Pancreas (tissue), 10 donors: Measurements from ENCODE around the gene ZNF275. TPM values are rescaled to one million over a fixed set of nuclear protein-coding genes. Genes with fewer than 3 reads are reported as not detected.

Experiments used
- ATAC-seq, 4 donors: fragments of 200-7000 bp; cut with Tn5 transposase; one replicate each; pipeline versions ENCODE4 v1.8.0 to v1.9.1; 2020; ENCODE audit warnings: mild to moderate bottlenecking in 4 of 4, moderate library complexity in 4 of 4
- DNase-seq, 6 donors: peaks; one replicate each; pipeline ENCODE4 v3.0.0-alpha.2; 2020
- FAIRE-seq: peaks from 2 replicates; lab custom pipeline; 2012; peaks lifted over from hg19 to GRCh38; lab: Jason Lieb, UNC
- H3K27ac ChIP-seq, 4 donors: fragments of 200-600 bp; sonication (generic); 1 replicate in 3 of 4; 2 replicates in 1 of 4; pipeline versions ENCODE4 v1.5.0 to v1.8.0; 2020
- H3K27me3 ChIP-seq, 4 donors: fragments of 200-600 bp; one replicate each; pipeline ENCODE4 v1.8.0; 2021
- H3K36me3 ChIP-seq, 3 donors: fragments of 200-600 bp; sonication (generic) in 1 of 3; one replicate each; pipeline versions ENCODE4 v1.5.0 to v1.8.0; 2020 to 2021
- H3K4me1 ChIP-seq, 3 donors: fragments of 200-600 bp; one replicate each; pipeline ENCODE4 v1.8.0; 2021
- H3K4me3 ChIP-seq, 4 donors: fragments of 200-600 bp; sonication (generic) in 2 of 4; one replicate each; pipeline versions ENCODE4 v1.5.0 to v1.8.0; 2020 to 2021
- H3K9me3 ChIP-seq, 4 donors: fragments of 200-600 bp; one replicate each; pipeline ENCODE4 v1.8.0; 2021
- WGBS, 2 donors: extraction: QIAGEN DNeasy Blood & Tissue Kit; methylation state at CpG; one replicate each; pipeline ENCODE4 v1.1.7; 2013; 5-methylcytosine and 5-hydroxymethylcytosine counted together
- intact Hi-C, 3 donors: fragments of 100-400 bp; cut with DNase I; formaldehyde crosslinking; loops; one replicate each; pipeline versions ENCODE4 v1.11.1 to v1.14.2; 2022
- polyA plus RNA-seq, 2 donors: library from polyadenylated mRNA; stranded (reverse); fragments of 200-250 nt; gene quantifications; one replicate each; pipeline ENCODE4 v1.2.3, GENCODE V29; 2013
- total RNA-seq, 6 donors: library from RNA; stranded (reverse); fragmentation: NEBNext Ultra II Directional in 4 of 6; extraction: Animal tissue kit (Norgen Biotek cat#: 25700) in 4 of 6; gene quantifications; one replicate each; pipeline versions ENCODE4 v1.2.1 to v1.2.4, GENCODE V29; 2021 to 2023
- TF ChIP-seq, protein P1 (sequence below), 4 donors: fragments of 200-600 bp; sonication (generic) in 3 of 4; IDR thresholded peaks; one replicate each; pipeline versions ENCODE4 v1.5.0 to v1.8.0; 2021; ENCODE audit warnings: antibody characterized with exemption in 4 of 4
- donor health status: healthy with polysubstance abuse.
- donor health status: DM: no; HTN: no; CAD: no; lungs with moderate emphysema.
- donor health status: DM: no; HTN: no; CAD: no.
- donor health status: control.
- donor health status: control.
- donor health status: Bipolar disorder and iron deficiency.
- donor health status: DM: yes; HTN: yes; CAD: no.
- donor health status: DM: no; HTN: no; CAD: no.
- donor health status: DM: no; HTN: no; CAD: no.
- donor health status: DM: yes; HTN: yes; CAD: no.

ZNF275 gene
- total and polyA plus RNA-seq, 8 donors = 3.7 to 9.9 (median 6.3) TPM

- no peaks in the 10 kb centered on the region for H3K4me1 ChIP-seq
- 64 to 69% methylated on average over 3 of the region's 3 CpGs for WGBS, 2 donors
- DNase-seq (no peak), ATAC-seq (no peak), FAIRE-seq (no peak)
- TF ChIP-seq, protein P1, sequence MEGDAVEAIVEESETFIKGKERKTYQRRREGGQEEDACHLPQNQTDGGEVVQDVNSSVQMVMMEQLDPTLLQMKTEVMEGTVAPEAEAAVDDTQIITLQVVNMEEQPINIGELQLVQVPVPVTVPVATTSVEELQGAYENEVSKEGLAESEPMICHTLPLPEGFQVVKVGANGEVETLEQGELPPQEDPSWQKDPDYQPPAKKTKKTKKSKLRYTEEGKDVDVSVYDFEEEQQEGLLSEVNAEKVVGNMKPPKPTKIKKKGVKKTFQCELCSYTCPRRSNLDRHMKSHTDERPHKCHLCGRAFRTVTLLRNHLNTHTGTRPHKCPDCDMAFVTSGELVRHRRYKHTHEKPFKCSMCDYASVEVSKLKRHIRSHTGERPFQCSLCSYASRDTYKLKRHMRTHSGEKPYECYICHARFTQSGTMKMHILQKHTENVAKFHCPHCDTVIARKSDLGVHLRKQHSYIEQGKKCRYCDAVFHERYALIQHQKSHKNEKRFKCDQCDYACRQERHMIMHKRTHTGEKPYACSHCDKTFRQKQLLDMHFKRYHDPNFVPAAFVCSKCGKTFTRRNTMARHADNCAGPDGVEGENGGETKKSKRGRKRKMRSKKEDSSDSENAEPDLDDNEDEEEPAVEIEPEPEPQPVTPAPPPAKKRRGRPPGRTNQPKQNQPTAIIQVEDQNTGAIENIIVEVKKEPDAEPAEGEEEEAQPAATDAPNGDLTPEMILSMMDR (IDR thresholded peaks at IDR 0.05) = no peak
- intact Hi-C loops = no loop called here
- H3K9me3 ChIP-seq = no peaks in the 10 kb centered on the region
- no peak overlapping the region for H3K27ac ChIP-seq
- no peak overlapping the region for H3K4me3 ChIP-seq
- H3K27me3 ChIP-seq = peaks cover 0 to 10% (median 0%) of the 10 kb centered on the region in 4 donors
- H3K36me3 ChIP-seq = no peaks in the 10 kb centered on the region
Observed at GRCh38 chrX:153301746-153302145, 32.2 kb upstream of the ZNF275 start.

DNA sequence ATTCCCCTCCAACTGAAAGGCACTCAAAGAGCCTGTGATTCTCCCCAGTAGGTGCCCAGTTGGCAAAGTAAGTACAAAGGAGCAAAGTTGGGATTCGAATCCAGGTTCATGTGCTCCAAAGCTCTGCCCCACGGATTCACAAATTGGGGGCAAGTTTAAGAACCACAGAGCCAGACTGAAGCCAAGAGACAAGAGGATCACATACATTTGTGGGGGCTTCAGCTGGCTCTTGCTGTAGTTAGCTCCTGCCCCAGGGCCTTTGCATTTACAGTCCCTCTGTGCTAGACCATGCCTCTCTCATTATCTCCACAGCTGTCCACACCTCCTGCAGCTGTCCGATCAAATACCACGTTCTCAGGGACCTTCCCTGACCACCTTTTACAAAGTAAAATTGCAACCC lies 31.2 kb upstream of the ZNF275 start:
- no peak overlapping the region for H3K27ac ChIP-seq

GRCh38 chrX:153303276-153304262 lies 30.4 kb upstream of the ZNF275 start:
- H3K4me1 ChIP-seq = no peaks in the 10 kb centered on the region
- ATAC-seq (no peak), FAIRE-seq (no peak)

More for the DNA sequence above, 31.2 kb upstream of the ZNF275 start:
- no peak for DNase-seq
- no peaks in the 10 kb centered on the region for H3K4me1 ChIP-seq
- H3K4me3 ChIP-seq = no peak overlapping the region
- TF ChIP-seq, protein P1 (IDR thresholded peaks at IDR 0.05) = no peak
- no peaks in the 10 kb centered on the region for H3K9me3 ChIP-seq
- intact Hi-C loops = no loop called here
- FAIRE-seq = no peak
- ATAC-seq = no peak
- WGBS, 2 donors = 59 to 68% methylated on average over 4 of the region's 4 CpGs
- peaks cover 0 to 10% (median 0%) of the 10 kb centered on the region in 4 donors for H3K27me3 ChIP-seq
- no peaks in the 10 kb centered on the region for H3K36me3 ChIP-seq

DNA sequence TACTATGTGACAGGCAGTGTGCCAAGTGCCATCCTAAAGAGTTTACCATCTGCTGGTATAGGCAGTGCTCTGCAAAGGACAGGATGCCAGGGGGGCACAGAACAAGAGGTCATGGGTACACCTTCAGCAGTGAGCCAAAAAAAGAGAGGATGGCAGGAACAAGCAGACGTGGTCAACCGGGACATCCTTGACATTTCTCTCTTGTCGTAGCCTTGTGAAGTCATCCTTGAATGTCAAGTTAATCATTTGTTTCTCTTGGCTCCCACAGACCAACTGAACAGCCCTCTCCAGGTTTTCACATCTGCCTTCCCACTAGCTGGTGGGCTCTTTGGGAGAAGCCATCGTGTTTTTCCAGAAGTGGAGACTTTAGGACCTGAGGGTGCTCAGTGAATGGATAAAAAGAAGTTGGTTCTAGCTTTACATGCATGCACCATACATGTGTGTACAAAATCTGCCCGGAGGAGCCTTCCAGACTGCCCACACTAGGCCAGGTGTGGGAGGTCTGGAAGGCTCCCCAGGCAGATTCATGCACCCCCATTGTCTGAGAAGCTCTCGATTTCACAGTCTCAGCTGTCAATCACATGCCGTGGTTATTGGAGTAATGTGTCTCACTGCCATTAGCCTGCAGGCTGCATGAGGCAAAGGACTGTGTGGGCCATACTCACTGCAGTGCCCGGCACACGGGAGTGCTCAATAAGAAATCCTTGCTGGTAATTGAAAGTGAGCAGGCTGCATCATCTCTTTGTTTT lies 28.8 kb upstream of the ZNF275 start:
- H3K27me3 ChIP-seq = peaks cover 0 to 10% (median 0%) of the 10 kb centered on the region in 4 donors
- TF ChIP-seq, protein P1 (IDR thresholded peaks at IDR 0.05) = no peak
- ATAC-seq = no peak
- intact Hi-C loops = no loop called here
- no peaks in the 10 kb centered on the region for H3K4me1 ChIP-seq
- 50 to 59% methylated on average over 9 of the region's 9 CpGs for whole genome bisulfite sequencing, 2 donors
- no peak overlapping the region for H3K27ac ChIP-seq
- FAIRE-seq = no peak
- DNase-seq = no peak
- H3K4me3 ChIP-seq = no peak overlapping the region
- no peaks in the 10 kb centered on the region for H3K36me3 ChIP-seq
- H3K9me3 ChIP-seq = no peaks in the 10 kb centered on the region

More at GRCh38 chrX:153303276-153304262, 30.4 kb upstream of the ZNF275 start:
- no peak overlapping the region for H3K4me3 ChIP-seq
- WGBS, 2 donors = 58 to 65% methylated on average over 12 of the region's 12 CpGs
- no peaks in the 10 kb centered on the region for H3K36me3 ChIP-seq
- TF ChIP-seq, protein P1 (IDR thresholded peaks at IDR 0.05) = no peak
- intact Hi-C loops = no loop called here
- no peak overlapping the region for H3K27ac ChIP-seq
- peaks cover 0 to 10% (median 0%) of the 10 kb centered on the region in 4 donors for H3K27me3 ChIP-seq
- DNase-seq = no peak
- no peaks in the 10 kb centered on the region for H3K9me3 ChIP-seq
